Astrocyte of the spinal cord (primary cell): ENCODE data around the gene ST3GAL3.
A peak's percentile ranks its signal among the peaks of the same experiment; 100 is the strongest.

ENCODE experiments used
- DNase-seq: peaks from one replicate; pipeline ENCODE4 v3.0.0; 2011; ENCODE audit warnings: low read depth, low spot score
- H3K4me3 ChIP-seq: 2 replicates; pipeline ENCODE4 v1.5.1; 2011; ENCODE audit warnings: low read depth, mild to moderate bottlenecking, low read length, moderate library complexity
- in situ Hi-C: cut with HindIII; loops from 2 replicates; pipeline ENCODE4 v1.10.0; 2017; ENCODE audit warnings: low sequenced_read_pairs
- TF ChIP-seq, protein P1 (sequence below): IDR thresholded peaks from 2 replicates; pipeline ENCODE4 v1.5.1; 2012; ENCODE audit warnings: low read depth, mild to moderate bottlenecking, low read length, inconsistent platforms

The ST3GAL3 gene

DNA sequence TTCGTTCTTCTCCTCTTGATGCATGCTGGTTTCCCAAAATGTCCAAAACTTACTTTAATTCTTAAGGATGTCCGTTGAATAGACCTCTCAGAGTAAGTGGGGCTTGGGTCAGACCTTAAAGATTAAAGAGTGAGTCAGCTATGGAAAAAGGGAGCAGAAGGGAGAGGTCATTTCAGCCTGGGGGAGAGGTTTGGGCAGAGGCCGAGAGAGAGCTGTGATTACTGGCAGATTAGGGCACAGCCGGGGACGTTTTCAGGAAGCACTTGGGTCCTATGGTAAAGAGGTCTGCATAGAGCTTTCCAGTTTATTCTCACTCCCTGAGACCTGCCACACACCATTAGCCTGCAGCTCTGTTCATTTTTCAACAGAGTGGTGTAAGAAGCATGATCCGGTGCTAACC, 14.0 kb upstream of the ST3GAL3 start:
- no peak overlapping the region for H3K4me3 ChIP-seq
- TF ChIP-seq, protein P1, sequence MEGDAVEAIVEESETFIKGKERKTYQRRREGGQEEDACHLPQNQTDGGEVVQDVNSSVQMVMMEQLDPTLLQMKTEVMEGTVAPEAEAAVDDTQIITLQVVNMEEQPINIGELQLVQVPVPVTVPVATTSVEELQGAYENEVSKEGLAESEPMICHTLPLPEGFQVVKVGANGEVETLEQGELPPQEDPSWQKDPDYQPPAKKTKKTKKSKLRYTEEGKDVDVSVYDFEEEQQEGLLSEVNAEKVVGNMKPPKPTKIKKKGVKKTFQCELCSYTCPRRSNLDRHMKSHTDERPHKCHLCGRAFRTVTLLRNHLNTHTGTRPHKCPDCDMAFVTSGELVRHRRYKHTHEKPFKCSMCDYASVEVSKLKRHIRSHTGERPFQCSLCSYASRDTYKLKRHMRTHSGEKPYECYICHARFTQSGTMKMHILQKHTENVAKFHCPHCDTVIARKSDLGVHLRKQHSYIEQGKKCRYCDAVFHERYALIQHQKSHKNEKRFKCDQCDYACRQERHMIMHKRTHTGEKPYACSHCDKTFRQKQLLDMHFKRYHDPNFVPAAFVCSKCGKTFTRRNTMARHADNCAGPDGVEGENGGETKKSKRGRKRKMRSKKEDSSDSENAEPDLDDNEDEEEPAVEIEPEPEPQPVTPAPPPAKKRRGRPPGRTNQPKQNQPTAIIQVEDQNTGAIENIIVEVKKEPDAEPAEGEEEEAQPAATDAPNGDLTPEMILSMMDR = no peak
- in situ Hi-C loops = no loop called here
- no peak for DNase-seq

DNA sequence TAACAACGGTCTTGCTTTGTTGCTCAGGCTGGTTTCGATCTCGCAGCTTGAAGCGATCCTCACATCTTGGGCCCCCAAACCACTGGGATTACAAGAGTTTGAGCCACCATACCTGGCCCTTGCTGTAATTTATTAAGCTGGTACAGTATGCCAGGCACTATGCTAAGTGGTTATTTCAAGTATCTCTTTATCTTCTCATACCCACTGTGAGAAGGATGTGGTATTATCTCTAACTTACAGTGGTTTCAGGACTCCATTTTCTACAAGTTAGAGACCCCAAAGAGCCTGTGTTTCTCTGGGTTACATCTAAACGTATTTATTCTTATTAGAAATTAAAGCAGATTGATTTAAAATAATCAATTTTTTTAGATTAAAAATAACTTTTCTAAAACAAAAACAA, 8.1 kb upstream of the ST3GAL3 start:
- no peak overlapping the region for H3K4me3 ChIP-seq
- TF ChIP-seq, protein P1 = no peak
- no peak for DNase-seq
- in situ Hi-C loops = no loop called here

DNA sequence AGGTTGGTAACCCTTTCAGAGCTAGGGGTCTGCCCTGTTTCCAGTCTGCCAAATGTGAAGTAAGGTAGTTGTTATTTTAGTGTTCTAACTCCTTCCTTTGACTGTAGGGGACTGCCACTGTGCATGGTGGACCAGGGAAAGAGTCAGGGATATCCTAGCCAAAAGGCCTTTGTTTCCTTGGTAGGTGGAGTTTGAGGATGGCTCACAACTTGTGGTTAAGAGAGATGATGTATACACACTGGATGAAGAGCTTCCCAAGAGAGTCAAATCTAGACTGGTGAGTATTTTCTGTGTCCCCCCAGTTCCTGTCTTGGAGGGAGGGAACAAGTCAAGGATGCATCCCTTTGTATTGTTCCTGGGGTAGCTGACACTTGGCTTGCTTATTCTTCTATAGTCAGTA, 3.5 kb upstream of the ST3GAL3 start:
- TF ChIP-seq, protein P1 = no peak
- no peak overlapping the region for H3K4me3 ChIP-seq
- DNase-seq = peak; percentile 17
- in situ Hi-C loops = no loop called here

DNA sequence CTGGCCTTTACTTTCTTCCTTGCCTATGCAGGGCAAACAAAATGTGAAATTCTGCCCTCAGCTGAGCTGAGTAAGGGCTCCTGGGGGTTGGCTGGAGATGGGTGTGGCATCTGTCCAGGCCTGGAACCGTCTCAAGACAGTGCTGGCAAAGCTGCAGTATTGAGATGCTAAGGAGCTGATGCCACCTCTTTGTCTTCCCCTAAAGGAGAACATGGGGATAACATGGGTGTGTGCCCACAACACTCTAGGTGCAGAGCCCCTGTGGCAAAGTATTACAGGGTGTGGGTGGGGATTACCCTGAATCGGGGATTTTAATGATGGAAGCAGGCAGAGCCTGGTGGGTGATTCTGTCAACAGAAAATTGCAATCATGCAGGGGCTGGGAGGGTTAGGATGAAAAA, 2.5 kb upstream of the ST3GAL3 start:
- peak; percentile 43 for DNase-seq
- no peak overlapping the region for H3K4me3 ChIP-seq
- TF ChIP-seq, protein P1 = peak; percentile 25
- in situ Hi-C loops = no loop called here

DNA sequence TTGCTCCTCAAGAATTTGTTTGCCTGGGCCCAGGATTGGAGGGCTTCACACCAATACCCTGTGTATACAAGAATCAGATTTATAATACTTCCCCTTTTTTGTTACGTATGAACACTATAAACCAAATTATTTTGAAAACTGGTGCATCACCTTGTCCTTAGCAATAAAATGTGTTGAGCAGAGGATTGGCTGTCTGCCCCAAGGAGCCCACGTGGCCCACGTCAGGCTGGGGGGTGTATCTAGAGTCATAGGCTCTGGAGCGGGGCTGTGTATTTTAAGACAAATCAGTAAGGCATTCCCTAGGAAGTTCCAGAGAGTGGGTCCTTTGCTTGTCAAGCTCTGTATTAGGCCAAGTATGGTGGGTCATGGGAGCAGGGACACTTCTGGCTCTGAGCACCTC, 2.0 kb upstream of the ST3GAL3 start:
- H3K4me3 ChIP-seq = no peak overlapping the region
- DNase-seq = no peak
- in situ Hi-C loops = no loop called here
- TF ChIP-seq, protein P1 = no peak

DNA sequence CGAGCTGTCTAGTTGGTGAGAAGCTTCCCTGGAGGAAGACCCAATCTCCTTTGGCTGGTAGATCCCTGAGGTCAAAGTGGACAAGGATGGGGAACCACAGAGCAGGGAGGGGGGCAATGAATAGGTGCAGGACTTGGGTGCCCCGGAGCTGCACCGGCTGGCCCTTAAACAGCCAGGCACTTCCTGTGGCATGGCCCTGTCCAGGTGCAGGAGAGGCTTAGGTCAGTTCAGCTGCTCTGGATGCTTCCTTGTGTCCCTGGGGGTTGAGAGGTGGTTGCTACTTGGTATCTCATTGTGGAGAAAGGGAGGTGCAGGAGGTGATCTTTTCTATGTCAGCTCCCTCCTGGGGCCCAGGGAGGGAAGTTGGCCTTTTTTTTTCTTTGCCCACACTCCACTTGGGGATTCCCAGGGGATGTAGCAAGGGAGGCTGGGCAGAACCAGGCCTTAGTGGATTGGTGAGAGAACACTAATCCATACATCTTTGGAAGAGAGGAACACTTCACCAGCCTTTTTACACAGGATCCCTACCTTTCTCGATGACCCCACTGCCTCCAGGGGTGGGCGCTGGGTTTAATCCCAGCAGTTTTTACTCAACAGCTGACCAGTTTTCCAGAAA, 1.2 kb upstream of the ST3GAL3 start:
- peak overlapping the region; percentile 62 for H3K4me3 ChIP-seq
- DNase-seq = no peak
- TF ChIP-seq, protein P1 = no peak
- in situ Hi-C loops = no loop called here
